ENCODE data around the gene CTAG1A. TPM values are rescaled to one million over a fixed set of nuclear protein-coding genes. Genes with fewer than 3 reads are reported as not detected.

CTAG1A gene
- total RNA-seq (2022; extraction: Qiagen RNA extraction): not detected in 5 replicates

GRCh38 chrX:154584585-154585183, at the start of gene CTAG1A:
Gene CTAG1A, plus strand, starts transcription at chrX:154585133. Its CDS starts 74 bp downstream, at chrX:154585207.

GRCh38 chrX:154546354-154547244, 38.3 kb upstream of the CTAG1A start, which contains the start of gene G6PD:
Gene G6PD, minus strand, starts transcription at chrX:154546846. Its CDS starts 691 bp downstream, at chrX:154546155.

GRCh38 chrX:154547245-154548027, 37.5 kb upstream of the CTAG1A start, which contains the start of gene IKBKG:
Gene IKBKG, plus strand, starts transcription at chrX:154547620. Its CDS starts 4,383 bp downstream, at chrX:154552003.

GRCh38 chrX:154619182-154619581, 34.2 kb downstream of the CTAG1A start, which contains the start of gene CTAG1B:
Gene CTAG1B, minus strand, starts transcription at chrX:154619282. Its CDS starts 64 bp downstream, at chrX:154619218.

Other genes with a start within 250 kb of the CTAG1A start
- 1,465 to 1,719 TPM (median 1,545 TPM) in 5 replicates for gene FLNA, start 210.5 kb upstream of the CTAG1A start, total RNA-seq (2022; extraction: Qiagen RNA extraction)
- gene EMD, start 205.8 kb upstream of the CTAG1A start, total RNA-seq (2022; extraction: Qiagen RNA extraction): 121 to 162 TPM (median 156 TPM) in 5 replicates
- 5,370 to 5,663 TPM (median 5,520 TPM) in 5 replicates for gene RPL10, start 186.8 kb upstream of the CTAG1A start, total RNA-seq (2022; extraction: Qiagen RNA extraction)
- 29.4 to 31.6 TPM (median 30.7 TPM) in 5 replicates for gene DNASE1L1, start 175.9 kb upstream of the CTAG1A start, total RNA-seq (2022; extraction: Qiagen RNA extraction)
- gene TAFAZZIN, start 173.6 kb upstream of the CTAG1A start, total RNA-seq (2022; extraction: Qiagen RNA extraction): 31.1 to 38.9 TPM (median 38.3 TPM) in 5 replicates
- gene ATP6AP1, start 156.5 kb upstream of the CTAG1A start, total RNA-seq (2022; extraction: Qiagen RNA extraction): 80.6 to 110 TPM (median 109 TPM) in 5 replicates
- gene GDI1, start 148.0 kb upstream of the CTAG1A start, total RNA-seq (2022; extraction: Qiagen RNA extraction): 94.0 to 113 TPM (median 102 TPM) in 5 replicates
- 90.3 to 117 TPM (median 109 TPM) in 5 replicates for gene FAM50A, start 141.0 kb upstream of the CTAG1A start, total RNA-seq (2022; extraction: Qiagen RNA extraction)
- gene PLXNA3, start 126.9 kb upstream of the CTAG1A start, total RNA-seq (2022; extraction: Qiagen RNA extraction): 9.5 to 18.3 TPM (median 14.6 TPM) in 5 replicates
- gene LAGE3, start 105.9 kb upstream of the CTAG1A start, total RNA-seq (2022; extraction: Qiagen RNA extraction): 45.3 to 75.3 TPM (median 70.4 TPM) in 5 replicates
- 69.3 to 72.8 TPM (median 70.1 TPM) in 5 replicates for gene UBL4A, start 98.5 kb upstream of the CTAG1A start, total RNA-seq (2022; extraction: Qiagen RNA extraction)
- 30.3 to 43.5 TPM (median 43.0 TPM) in 5 replicates for gene SLC10A3, start 94.5 kb upstream of the CTAG1A start, total RNA-seq (2022; extraction: Qiagen RNA extraction)
- 36.9 to 48.3 TPM (median 46.0 TPM) in 5 replicates for gene FAM3A, start 68.9 kb upstream of the CTAG1A start, total RNA-seq (2022; extraction: Qiagen RNA extraction)
- gene G6PD, start 38.3 kb upstream of the CTAG1A start, total RNA-seq (2022; extraction: Qiagen RNA extraction): 1,365 to 1,554 TPM (median 1,434 TPM) in 5 replicates
- gene IKBKG, start 37.5 kb upstream of the CTAG1A start, total RNA-seq (2022; extraction: Qiagen RNA extraction): 36.1 to 45.9 TPM (median 43.1 TPM) in 5 replicates
- gene CTAG1B, start 34.1 kb downstream of the CTAG1A start, total RNA-seq (2022; extraction: Qiagen RNA extraction): not detected in 5 replicates
- not detected in 5 replicates for gene CTAG2, start 68.4 kb downstream of the CTAG1A start, total RNA-seq (2022; extraction: Qiagen RNA extraction)
- gene GAB3, start 165.9 kb downstream of the CTAG1A start, total RNA-seq (2022; extraction: Qiagen RNA extraction): 0.56 to 0.77 TPM (median 0.66 TPM) in 5 replicates
- 137 to 193 TPM (median 147 TPM) in 5 replicates for gene DKC1, start 177.7 kb downstream of the CTAG1A start, total RNA-seq (2022; extraction: Qiagen RNA extraction)
- gene MPP1, start 220.4 kb downstream of the CTAG1A start, total RNA-seq (2022; extraction: Qiagen RNA extraction): 13.7 to 16.4 TPM (median 15.9 TPM) in 5 replicates
- not detected in 5 replicates for gene SMIM9, start 249.5 kb downstream of the CTAG1A start, total RNA-seq (2022; extraction: Qiagen RNA extraction)